Sigmoid colon (tissue), 4 donors: ENCODE data around the gene ALPK3.

Experiments
- POLR2AphosphoS5 ChIP-seq, 4 donors: sonication (generic); formaldehyde crosslinking; IDR thresholded peaks; one replicate each; pipeline ENCODE4 v1.6.1; 2017; ENCODE audit warnings: antibody characterized with exemption in 4 of 4
- TF ChIP-seq, protein P1 (sequence below), 4 experiments: fragments of 450-650 bp in 3 of 4; fragments of 200-600 bp in 1 of 4; IDR thresholded peaks; one replicate each; pipeline ENCODE4 v1.5.1; 2016 to 2019; ENCODE audit warnings: antibody characterized with exemption in 4 of 4, mild to moderate bottlenecking in 3 of 4, moderate library complexity in 2 of 4

DNA sequence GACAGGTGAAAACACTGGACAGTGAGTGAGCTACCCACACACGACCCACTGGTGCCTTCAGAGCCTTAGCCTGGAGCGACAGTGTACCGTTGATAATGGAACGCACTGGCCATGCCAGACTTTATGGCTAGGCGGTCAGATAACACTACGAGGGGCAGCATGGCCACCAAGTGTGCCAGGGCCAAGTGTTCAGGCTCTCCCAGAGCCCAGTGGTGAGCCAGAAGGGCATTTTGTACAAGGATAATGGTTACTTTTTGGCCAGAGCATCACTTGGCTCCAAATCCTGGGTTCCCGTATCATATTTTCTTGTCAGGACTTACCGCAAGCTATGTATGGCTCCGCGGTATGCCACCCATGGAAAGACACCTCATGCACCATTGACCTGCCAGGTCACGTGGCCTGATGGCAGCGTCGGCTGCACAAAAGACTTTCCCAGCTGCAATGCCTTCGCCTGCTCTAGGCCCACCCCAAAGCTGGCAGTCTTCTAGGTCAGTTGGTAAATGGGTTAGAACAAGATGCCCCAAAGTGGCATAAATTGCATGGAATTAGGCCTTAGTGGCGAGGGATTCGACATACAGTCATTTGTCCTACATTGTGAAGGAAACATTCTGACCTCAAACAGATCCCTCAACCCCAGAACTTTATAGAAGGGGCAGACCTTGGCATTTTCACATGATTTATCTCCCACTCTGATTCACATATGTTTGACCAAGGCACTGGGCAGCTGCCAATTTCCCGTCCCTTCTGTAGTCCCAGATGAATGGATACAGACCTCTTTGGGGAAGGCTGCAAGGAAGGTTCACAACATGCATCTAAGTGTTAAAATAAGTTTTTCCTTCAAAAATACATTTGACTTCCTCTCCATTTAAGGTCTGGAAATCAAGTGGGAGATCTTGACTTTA lies 55.1 kb downstream of the ALPK3 start:
- TF ChIP-seq, protein P1, sequence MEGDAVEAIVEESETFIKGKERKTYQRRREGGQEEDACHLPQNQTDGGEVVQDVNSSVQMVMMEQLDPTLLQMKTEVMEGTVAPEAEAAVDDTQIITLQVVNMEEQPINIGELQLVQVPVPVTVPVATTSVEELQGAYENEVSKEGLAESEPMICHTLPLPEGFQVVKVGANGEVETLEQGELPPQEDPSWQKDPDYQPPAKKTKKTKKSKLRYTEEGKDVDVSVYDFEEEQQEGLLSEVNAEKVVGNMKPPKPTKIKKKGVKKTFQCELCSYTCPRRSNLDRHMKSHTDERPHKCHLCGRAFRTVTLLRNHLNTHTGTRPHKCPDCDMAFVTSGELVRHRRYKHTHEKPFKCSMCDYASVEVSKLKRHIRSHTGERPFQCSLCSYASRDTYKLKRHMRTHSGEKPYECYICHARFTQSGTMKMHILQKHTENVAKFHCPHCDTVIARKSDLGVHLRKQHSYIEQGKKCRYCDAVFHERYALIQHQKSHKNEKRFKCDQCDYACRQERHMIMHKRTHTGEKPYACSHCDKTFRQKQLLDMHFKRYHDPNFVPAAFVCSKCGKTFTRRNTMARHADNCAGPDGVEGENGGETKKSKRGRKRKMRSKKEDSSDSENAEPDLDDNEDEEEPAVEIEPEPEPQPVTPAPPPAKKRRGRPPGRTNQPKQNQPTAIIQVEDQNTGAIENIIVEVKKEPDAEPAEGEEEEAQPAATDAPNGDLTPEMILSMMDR (IDR thresholded peaks at IDR 0.05) = no peak
- TF ChIP-seq POLR2AphosphoS5 (IDR thresholded peaks at IDR 0.05) = no peak
